ENCODE measurements around the gene RTBDN. TPM values are rescaled to one million over a fixed set of nuclear protein-coding genes. Genes with fewer than 3 reads are reported as not detected.

Gene RTBDN
- total and polyA plus RNA-seq, 10 of the 15 experiments (the other 5 are each of a cell fraction or from before 2014, with no cell fraction given): 0.45 TPM; not detected in 9

- peak; percentile 41; the same call in 1 of the 2 replicates for TF ChIP-seq CREM (IDR thresholded peaks at IDR 0.05; ENCODE audit: low read depth)
- no peak for TF ChIP-seq SMAD5 (IDR thresholded peaks at IDR 0.05; ENCODE audit: low read depth)
- TF ChIP-seq RELA (IDR thresholded peaks at IDR 0.05; ENCODE audit: borderline replicate concordance, partially characterized antibody): no peak
- TF ChIP-seq FOXM1 (IDR thresholded peaks at IDR 0.05; ENCODE audit: low read depth, low read length): no peak
- TF ChIP-seq YBX1 (IDR thresholded peaks at IDR 0.05): no peak
- no peak for TF ChIP-seq USF1 (IDR thresholded peaks at IDR 0.05; ENCODE audit: borderline replicate concordance, extremely low read length, insufficient read depth, low read depth, low read length)
- no peak for TF ChIP-seq KAT2A (conservative IDR thresholded peaks at IDR 0.05; ENCODE audit: control insufficient read depth, low read depth, low read length)
- peak; percentile 84 for TF ChIP-seq ZNF384 (IDR thresholded peaks at IDR 0.05; ENCODE audit: borderline replicate concordance, low read depth, low read length)
- no peak for TF ChIP-seq CBX5 (IDR thresholded peaks at IDR 0.05; ENCODE audit: low read depth)
- no peak for TF ChIP-seq MEF2B (IDR thresholded peaks at IDR 0.05; ENCODE audit: partially characterized antibody, poor library complexity, severe bottlenecking)
- TF ChIP-seq HCFC1 (IDR thresholded peaks at IDR 0.05; ENCODE audit: low read length): no peak
- no peak for TF ChIP-seq CEBPZ (IDR thresholded peaks at IDR 0.05; ENCODE audit: low read depth, low read length)
- no peak for TF ChIP-seq PRDM15 (CRISPR knock-in tag; IDR thresholded peaks at IDR 0.05)
- TF ChIP-seq PKNOX1 (IDR thresholded peaks at IDR 0.05): peak; percentile 55; the same call in 1 of the 2 replicates
- TF ChIP-seq RFX5 (IDR thresholded peaks at IDR 0.05; ENCODE audit: low read depth, low read length): peak; percentile 45; the same call in 1 of the 2 replicates
- no peak for TF ChIP-seq IRF3 (IDR thresholded peaks at IDR 0.05)
- peak; percentile 79 for TF ChIP-seq LARP7 (IDR thresholded peaks at IDR 0.05)
- TF ChIP-seq RAD51 (IDR thresholded peaks at IDR 0.05): no peak
- peak; percentile 80 for TF ChIP-seq TCF12 (IDR thresholded peaks at IDR 0.05; ENCODE audit: low read depth, low read length)
Measured at GRCh38 chr19:12881172-12881808, 46.9 kb upstream of the RTBDN start, which contains the start of gene DNASE2 (continued).
